ENCODE measurements around the gene SLC44A2.
"Not testable (repeated sequence)": the region's sequence is repeated elsewhere in the genome, so short reads cannot be mapped to it uniquely, and the experiment has no call there.

Gene SLC44A2

GRCh38 chr19:10653732-10654609 is 28.6 kb downstream of the SLC44A2 start, which contains the start of gene ILF3:
Gene ILF3 (plus strand): TSS chr19:10654346. CDS start chr19:10670606, 16,260 bp downstream.
- peak; percentile 99 for DNase-seq

GRCh38 chr19:10654610-10655456 is 29.5 kb downstream of the SLC44A2 start:
- DNase-seq: peak; percentile 56

DNA sequence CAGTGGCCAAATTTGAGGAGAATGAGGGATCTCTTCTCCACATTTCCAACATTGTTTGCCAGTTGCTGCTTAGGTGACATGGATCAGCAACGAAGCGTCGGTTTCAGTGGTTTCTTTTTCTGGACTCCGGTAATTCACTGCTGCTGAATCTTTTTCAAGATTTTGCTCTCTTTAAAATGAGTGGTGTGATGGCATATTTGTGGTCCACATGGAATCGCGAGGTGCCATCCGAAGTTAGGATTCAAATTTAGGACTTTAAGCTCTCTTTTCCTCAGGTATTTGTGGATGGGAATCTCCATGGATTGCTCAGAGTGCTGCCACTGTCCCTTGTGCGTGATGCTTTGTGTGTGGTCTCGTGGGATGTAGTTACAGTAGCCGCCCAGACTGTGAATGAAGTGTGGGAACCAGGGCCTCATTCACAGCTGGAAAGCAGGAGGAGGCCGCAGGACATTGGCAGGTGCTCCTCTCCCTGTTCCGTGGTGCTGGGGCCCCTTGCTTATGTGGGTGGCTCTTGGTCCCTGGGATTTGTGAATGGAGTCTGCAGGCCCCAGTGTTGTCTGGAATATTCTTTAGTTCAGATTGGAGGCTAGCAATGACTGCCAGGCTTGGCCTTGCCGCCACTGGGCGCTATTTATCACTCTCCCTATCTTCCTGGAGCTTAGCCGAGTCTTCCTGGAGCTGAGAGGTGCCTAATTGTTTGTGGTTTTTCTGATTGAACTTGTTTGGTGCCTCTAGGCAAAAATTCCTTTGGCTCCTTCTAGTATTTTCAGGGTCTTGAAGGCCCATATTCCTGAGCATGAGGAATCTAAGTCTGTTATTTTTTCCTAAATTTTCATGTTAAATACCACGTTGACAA is 30.3 kb downstream of the SLC44A2 start:
- no peak for DNase-seq

DNA sequence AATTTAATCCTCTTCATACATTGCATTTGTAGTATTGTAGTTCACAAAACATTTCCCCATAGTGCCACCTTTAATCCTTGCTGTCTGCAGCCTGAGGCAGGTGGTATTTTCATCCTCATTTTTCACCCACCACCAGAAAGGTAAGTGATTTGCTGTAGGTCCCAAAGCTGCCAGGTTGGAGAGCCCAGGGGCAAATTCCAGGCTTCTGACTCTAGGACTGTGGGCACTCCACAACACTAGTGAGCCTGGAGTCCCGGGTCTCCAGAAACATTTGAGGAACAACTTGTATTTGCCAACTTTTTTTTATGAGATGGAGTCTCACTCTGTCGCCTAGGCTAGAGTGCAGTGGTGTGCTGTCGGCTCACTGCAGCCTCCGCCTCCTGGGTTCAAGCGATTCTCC is 35.0 kb downstream of the SLC44A2 start:
- no peak for DNase-seq

- DNase-seq: no peak
Observed at GRCh38 chr19:10661946-10662345, 36.6 kb downstream of the SLC44A2 start.

- no peak for DNase-seq
Observed at GRCh38 chr19:10662384-10663251, 37.3 kb downstream of the SLC44A2 start.

GRCh38 chr19:10663252-10663563 is 37.9 kb downstream of the SLC44A2 start:
- DNase-seq: not testable (repeated sequence)

GRCh38 chr19:10667867-10668266 is 42.5 kb downstream of the SLC44A2 start:
- DNase-seq: no peak

GRCh38 chr19:10669246-10669645 is 43.9 kb downstream of the SLC44A2 start:
- no peak for DNase-seq

DNA sequence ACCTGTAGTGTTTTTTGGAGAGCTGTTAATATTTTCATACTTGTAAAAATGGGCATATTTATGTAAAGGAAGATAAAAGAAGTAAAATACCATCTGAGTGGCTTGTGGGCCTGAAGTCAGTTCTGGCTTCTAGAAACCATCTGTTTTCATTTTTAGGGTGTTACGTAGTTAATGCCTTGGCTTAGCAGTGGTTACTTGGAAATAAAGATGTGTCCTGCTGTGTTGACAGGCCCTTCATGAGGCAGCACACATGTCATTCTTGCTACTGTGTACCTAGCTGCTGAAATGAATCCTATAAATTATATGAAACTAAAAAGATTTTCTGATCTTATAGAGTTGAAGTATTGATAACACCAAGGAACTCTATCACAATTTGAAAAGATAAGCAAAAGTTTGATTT is 44.8 kb downstream of the SLC44A2 start:
- no peak for DNase-seq

GRCh38 chr19:10670876-10671804 is 45.8 kb downstream of the SLC44A2 start:
- no peak for DNase-seq

- DNase-seq: not testable (repeated sequence)
Observed at GRCh38 chr19:10671922-10672321, 46.6 kb downstream of the SLC44A2 start.

- not testable (repeated sequence) for DNase-seq
Observed at GRCh38 chr19:10675214-10675613, 49.9 kb downstream of the SLC44A2 start.

GRCh38 chr19:10677751-10678150 is 52.4 kb downstream of the SLC44A2 start:
- DNase-seq: no peak

GRCh38 chr19:10678813-10679212 is 53.5 kb downstream of the SLC44A2 start:
- DNase-seq: no peak

GRCh38 chr19:10679743-10680142 is 54.4 kb downstream of the SLC44A2 start:
- no peak for DNase-seq

- DNase-seq: no peak
Observed at GRCh38 chr19:10680545-10681135, 55.3 kb downstream of the SLC44A2 start.

DNA sequence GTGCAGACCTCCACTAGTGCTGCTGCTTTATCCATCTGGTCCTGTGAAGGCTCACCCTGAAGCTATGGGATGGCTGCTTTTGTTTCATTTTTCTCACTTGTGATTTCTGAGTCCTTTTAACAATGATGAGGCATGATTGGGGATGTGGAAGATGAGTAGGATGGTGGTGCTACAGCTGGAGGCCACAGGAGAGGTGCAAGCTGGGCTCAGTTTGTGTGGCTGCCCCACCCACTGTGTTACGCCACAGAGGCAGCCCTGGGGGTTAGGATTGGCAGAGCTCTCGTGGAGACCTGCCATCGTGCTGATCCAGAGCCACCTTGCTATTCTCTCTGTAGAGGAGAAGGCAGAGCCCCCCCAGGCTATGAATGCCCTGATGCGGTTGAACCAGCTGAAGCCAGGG is 56.3 kb downstream of the SLC44A2 start:
- no peak for DNase-seq

DNA sequence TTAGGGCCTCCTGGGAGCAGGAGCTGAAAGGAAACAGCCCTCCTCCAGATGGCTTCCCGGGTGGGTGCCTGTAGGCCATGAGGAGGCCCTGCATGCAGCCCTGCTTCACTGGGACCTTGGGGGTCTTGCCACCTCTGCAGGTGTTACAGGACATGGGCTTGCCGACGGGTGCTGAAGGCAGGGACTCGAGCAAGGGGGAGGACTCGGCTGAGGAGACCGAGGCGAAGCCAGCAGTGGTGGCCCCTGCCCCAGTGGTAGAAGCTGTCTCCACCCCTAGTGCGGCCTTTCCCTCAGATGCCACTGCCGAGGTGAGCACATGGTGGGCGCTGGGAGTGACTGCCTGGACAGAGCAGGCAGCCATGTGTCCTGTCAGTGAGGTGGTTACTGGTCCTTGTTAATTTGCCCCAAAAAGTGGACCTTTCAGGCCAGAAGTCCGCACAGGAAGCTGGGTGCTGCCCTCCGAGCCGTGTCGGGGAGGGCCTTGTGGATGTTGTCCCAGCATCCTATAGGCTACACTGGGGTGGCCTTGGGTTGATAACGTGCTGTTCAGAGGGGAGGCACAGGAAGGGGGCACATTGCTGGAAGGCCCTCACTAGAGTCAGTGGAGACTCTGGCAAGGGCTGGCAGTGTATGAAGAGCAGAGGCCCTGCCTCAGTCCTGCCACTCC is 57.2 kb downstream of the SLC44A2 start:
- DNase-seq: no peak

DNA sequence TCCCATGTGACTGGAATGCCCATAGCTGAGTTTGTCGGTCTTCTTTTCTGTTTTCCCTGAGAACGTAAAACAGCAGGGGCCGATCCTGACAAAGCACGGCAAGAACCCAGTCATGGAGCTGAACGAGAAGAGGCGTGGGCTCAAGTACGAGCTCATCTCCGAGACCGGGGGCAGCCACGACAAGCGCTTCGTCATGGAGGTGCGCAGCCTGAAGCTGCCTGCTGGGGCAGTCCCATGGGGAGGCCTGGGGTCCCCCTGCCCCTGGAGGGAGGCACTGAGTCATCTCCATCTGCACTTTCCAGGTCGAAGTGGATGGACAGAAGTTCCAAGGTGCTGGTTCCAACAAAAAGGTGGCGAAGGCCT is 57.7 kb downstream of the SLC44A2 start:
- no peak for DNase-seq
